HG02973 (cell line): ENCODE measurements around the gene GLB1L.
A peak's percentile ranks its signal among the peaks of the same experiment; 100 is the strongest.
"Not testable (repeated sequence)": the region's sequence is repeated elsewhere in the genome, so short reads cannot be mapped to it uniquely, and the experiment has no call there.

Experiments
- ATAC-seq: cut with Tn5 transposase; IDR thresholded peaks from one replicate; pipeline ENCODE4 v1.9.1; 2021; ENCODE audit warnings: moderate library complexity; ENCODE audit not compliant: unreplicated experiment

GLB1L gene

GRCh38 chr2:219281588-219281987, 36.3 kb upstream of the GLB1L start:
- ATAC-seq = no peak

DNA sequence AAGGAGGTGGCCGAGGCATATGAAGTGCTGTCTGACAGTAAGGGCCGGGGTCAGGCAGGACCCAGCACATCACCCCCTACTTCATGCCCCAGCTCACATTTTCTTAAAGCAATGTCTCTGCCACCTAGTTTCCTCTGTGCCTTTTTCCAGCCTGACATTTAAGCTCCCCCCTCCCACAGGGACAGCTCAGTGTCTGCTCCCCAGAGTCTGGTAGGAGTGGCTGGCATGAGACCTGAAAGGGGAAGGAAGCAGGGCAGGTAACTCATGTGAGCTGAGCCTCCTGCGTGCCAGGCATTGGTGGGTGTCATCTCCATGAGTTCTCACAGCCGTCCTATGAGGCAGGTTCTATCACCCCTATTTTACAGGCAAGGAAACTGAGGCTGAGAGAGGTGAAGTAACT, 35.4 kb upstream of the GLB1L start:
- ATAC-seq = no peak

GRCh38 chr2:219279916-219280516, 34.8 kb upstream of the GLB1L start:
- ATAC-seq = no peak

DNA sequence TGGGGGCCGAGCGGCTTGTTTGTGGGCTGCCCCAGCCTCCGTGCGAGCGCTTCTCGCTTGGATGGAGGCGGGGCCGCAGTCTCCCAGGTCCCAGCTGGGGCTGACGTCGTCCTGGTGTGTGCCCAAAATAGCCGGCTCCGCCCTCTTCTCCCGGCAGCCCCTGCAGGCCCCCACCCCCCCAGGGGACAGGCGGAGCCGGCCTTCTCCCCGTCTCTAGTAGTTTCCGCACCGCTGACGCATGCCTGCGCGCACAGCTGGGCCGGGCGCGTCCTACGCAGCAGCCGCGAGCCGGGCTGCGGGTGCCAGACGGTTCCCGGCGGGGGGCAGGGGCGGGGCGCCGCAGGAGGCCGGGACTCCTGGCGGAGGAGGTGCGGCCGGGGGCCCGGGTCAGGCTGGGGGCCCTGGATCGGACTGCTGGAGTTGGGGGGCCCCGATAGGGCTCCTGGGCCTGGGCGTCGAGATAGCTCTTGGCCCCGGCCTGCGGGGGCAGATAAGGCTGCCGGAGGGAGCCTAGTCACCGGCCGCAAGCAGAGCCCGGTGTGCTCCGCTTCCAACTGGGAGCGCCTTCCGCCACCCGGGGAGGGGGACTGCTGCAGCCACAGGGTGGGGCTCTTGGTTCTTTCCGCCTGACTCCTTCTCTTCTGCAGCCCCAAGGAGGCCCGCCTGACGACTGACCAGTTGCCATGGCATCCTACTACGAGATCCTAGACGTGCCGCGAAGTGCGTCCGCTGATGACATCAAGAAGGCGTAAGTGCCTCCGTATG, 34.1 kb upstream of the GLB1L start, which contains the start of gene DNAJB2:
DNAJB2 (plus strand) TSS at position 216 of the 765 bp plus-strand sequence; CDS start at position 684, 468 bp downstream.
- ATAC-seq = peak; percentile 82

DNA sequence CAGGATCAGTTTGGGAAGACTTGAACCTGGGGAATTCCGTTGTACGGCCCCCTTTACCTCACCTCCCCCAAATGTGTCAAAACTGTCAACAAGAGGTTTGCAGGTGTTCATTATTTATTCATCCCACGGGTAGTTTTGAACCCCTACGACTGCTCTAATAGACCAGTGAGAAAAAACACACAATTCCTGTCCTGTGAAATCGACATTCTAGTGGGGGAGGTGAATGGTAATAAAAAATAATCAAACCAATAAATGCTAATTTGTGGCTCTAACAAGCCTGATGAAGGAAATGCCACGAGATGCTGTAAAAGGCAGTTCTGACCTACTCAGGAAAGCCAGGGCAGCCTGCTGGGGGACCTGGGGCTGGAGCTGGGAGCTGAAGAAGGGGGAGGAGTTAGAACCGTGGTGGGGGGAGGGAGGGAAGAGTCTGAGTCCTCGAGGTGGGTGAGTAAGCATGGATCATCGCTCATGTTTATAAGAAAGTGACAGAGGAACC, 33.5 kb upstream of the GLB1L start:
- no peak for ATAC-seq

DNA sequence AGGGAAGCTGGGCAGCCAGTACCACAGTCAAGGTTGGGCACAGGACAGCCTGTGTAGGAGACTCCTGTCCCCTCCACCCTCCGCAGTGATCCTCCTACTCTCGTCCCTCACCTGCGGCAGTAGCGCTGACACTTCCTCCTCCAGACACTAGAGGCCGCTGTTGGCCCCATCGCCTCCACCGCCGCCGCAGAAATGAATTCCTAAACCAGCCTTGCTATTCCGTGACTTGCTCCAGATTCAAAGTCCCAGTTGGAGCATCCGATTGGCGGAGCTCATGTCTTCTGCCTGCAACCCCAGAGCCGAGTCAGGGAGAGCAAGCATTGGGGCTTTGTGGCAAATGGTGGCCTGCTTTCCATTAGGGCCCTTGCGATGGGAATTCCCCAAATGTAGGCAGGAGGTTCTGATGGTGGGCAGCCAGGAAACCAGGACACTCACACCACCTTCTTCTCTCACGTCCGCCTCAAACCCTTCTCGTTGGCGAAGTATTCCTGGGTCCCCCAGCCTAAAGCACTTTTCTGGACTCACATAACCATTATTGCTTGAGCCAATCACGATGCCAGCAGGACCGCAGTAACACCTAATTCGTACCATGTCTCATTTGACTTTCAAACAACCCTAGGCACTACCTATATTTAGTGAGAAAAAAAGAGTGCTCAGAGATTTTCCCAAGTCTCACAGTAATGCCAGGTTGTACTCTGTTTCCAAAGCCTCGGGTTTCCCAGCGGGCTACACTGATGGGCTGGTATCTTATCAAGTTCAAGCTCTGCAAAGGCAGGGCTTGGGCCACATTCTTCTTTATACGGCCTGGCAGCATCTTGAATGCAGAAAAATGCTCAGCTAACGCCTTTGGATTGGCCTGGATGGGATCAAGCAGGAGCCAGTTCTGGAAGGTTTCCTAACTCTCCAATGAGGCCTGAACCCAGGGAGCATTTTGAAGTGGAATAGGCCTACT, 32.7 kb upstream of the GLB1L start:
- ATAC-seq = no peak

DNA sequence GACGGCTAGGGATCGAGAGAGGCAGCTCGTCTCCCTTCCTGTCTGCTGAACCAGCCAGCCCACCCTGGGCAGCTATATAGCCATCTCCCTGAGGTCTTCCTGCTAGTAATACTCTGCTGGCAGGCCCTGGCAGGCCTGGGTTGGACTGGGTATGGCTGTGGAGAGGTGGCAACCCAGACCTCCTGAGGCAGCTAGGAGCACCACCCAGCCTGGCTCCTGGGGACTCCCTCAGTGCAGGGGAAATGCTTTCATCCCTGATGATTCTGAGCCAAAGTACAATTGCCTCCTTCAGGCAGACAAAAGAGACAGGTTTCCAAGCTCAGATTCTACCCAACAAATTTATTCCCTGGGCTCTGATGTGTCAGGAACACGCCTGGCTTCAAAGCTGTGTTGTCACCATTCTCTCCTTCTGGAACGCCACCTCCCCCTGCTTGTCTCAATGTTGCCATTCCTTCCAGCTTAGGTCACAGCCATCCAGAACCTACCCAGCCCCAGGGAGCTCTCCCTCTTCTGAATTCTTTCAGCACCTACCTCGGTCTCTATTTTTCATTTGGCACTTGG, 29.2 kb upstream of the GLB1L start:
- no peak for ATAC-seq

GRCh38 chr2:219273937-219274336, 28.7 kb upstream of the GLB1L start:
- ATAC-seq = no peak

DNA sequence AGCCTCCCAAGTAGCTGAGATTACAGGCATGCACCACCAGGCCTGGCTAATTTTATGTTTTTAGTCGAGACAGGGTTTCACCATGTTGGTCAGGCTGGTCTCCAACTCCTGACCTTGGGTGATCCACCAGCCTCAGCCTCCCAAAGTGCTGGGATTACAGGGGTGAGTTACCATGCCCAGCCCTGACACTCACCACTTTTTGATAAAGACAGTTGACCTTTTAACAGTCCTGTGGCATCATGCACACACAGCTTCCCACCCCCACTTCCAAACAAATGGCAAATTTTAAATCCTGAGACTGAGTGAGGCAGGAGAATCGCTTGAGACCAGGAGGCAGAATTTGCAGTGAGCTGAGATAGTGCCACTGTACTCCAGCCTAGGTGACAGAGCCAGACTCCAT, 27.8 kb upstream of the GLB1L start:
- no peak for ATAC-seq

GRCh38 chr2:219272356-219272755, 27.1 kb upstream of the GLB1L start:
- no peak for ATAC-seq

DNA sequence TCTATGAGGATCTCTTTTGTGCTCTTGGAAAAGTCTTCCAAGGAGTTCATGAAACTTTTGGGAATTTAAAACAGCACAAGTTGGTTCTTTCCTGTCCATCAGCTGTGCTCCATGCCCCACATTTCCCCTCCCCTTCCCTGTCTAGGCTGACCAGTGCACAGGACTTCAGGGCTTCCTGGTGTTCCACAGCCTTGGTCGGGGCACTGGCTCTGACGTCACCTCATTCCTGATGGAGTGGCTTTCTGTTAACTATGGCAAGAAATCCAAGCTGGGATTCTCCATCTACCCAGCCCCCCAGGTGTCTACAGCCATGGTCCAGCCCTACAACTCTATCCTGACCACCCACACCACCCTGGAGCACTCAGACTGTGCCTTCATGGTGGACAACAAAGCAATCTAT, 25.8 kb upstream of the GLB1L start:
- ATAC-seq = no peak

- ATAC-seq = no peak
Measured at GRCh38 chr2:219270055-219270372, 24.8 kb upstream of the GLB1L start.

- ATAC-seq = no peak
Measured at GRCh38 chr2:219269362-219270054, 24.3 kb upstream of the GLB1L start.

GRCh38 chr2:219268294-219268693, 23.1 kb upstream of the GLB1L start:
- no peak for ATAC-seq

DNA sequence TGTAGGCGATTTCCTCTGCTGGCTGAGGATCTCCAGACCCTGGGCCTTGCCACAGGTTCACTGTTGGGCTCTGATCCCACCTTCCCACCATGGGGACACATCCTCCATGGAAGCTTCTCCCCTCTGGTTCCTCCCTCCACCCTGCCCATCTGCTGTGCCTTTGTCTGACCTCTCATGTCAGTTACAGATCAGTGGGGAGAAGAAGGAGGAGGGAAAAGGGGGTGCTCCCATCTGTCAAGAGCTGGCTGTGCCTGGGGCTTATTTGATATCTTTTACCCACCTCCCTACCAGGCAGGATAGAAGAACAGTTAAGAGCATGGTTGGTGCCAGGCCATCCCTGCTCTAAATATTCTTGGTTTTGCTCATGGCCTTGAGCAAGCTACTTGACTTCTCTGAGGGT, 21.6 kb upstream of the GLB1L start:
- no peak for ATAC-seq

DNA sequence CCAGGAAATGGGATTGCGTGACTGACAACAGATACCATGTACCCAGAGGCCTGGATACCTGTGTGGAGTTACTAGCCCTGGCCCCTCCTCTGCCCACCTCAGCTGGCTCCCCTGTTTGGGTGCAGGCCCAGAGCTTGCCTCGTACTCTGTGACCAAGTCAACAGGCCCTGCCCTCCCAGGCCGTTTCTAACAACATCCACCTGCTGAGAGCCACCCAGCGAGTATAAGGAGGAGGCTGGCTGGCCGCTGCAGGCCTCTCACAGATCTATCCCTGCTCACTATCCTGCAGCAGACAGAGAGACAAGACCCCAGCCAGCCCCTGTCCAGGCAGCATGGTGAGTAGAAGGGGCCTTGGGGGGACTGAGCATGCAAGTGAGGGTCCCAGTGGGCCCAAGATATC, 21.0 kb upstream of the GLB1L start:
- no peak for ATAC-seq

DNA sequence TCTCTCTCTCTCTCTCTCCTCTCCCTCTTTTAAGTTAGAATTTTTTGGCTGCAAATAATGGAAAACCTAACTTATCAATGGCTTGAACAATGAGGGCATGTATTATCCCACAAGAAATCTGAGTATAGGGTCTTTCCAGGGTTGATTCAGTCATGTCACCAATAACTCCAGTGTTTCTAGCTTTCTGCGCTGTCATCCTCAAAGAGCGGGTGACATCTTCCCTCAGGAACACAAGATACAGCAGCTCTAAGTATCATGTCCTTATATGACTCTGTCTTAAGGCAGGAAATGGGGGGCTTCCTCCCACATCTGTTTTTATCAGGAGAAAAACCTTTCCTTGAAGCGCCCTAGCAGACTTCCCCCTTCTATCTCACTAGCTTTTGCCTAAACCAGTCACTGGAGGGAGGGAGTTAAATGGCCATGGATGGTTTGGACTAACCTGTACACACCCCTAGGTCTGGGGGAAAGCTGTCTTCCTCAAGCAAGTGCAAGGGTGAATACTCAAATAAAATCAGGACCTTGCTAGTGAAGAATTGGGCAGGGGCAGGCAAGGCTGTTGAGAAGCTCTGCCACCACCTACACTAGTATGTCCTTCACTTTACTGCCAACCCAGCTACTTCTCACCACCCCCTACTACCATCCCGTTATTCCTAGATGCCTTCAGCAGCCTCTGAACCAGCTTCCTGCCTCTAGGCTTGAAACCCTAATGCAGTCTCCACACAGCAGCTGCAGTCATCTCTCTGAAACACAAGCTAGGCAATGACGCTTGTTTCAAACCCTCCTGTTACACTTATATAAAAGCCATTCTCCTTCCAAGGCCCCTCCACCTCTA, 16.0 kb upstream of the GLB1L start:
- no peak for ATAC-seq

DNA sequence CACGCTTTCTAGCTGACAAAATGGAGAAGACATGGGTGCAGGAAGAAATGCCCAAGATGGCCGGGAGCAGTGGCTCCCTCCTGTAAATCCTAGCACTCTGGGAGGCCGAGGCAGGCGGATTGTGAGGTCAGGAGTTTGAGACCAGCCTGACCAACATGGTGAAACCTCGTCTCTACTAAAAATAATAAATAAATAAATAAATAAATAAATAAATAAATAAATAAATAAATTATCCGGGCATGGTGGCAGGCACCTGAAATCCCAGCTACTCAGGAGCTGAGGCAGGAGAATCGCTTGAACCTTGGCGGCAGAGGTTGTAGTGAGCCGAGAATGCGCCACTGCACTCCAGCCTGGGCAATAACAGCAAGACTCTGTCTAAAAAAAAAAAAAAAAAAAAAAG, 13.7 kb upstream of the GLB1L start:
- ATAC-seq = not testable (repeated sequence)

DNA sequence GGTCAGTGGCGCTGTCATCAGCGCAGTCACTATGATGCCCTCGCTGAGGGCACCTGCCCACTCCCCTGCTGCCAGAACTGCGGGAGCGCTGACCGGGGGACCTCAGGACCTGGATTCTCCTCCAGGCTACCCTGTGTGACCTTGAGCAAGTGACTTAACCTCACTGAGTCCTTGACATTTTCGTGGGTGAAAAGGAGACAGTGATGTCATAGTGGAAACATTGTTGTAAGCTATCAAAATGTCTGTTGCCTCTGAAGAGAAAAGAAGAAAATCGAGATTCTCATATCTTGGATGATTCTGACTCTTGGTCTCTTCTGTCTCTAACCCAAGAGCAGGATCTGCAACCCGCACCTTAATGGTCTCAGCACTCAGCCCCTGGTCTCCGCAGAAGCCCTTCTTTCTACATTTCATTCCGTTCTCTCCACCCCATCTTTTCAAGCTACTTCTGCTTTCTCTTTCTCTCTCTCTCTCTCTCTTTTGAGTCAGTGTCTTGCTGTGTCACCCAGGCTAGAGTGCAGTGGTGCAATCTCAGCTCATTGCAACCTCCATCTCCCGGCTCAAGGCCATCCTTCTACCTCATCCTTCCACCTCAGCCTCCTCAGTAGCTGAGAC, 9.5 kb upstream of the GLB1L start:
- ATAC-seq = peak; percentile 34
